KG1 (cell line): ENCODE data around the gene LUC7L2.
"Not testable (repeated sequence)": the region's sequence is repeated elsewhere in the genome, so short reads cannot be mapped to it uniquely, and the experiment has no call there.

ENCODE experiments used
- DNase-seq: peaks from one replicate; lab custom pipeline; 2025; lab: John Stamatoyannopoulos, UW

The LUC7L2 gene, protein sequence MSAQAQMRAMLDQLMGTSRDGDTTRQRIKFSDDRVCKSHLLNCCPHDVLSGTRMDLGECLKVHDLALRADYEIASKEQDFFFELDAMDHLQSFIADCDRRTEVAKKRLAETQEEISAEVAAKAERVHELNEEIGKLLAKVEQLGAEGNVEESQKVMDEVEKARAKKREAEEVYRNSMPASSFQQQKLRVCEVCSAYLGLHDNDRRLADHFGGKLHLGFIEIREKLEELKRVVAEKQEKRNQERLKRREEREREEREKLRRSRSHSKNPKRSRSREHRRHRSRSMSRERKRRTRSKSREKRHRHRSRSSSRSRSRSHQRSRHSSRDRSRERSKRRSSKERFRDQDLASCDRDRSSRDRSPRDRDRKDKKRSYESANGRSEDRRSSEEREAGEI

GRCh38 chr7:139359366-139360209, at the start of gene LUC7L2:
LUC7L2 (plus strand) TSS chr7:139359894; CDS start chr7:139360262, 368 bp downstream.
- DNase-seq = peak; percentile 85

GRCh38 chr7:139317939-139318505, 41.7 kb upstream of the LUC7L2 start:
- no peak for DNase-seq

- no peak for DNase-seq
Observed at GRCh38 chr7:139321071-139321745, 38.5 kb upstream of the LUC7L2 start.

- DNase-seq = not testable (repeated sequence)
Observed at GRCh38 chr7:139324709-139325108, 35.0 kb upstream of the LUC7L2 start.

DNA sequence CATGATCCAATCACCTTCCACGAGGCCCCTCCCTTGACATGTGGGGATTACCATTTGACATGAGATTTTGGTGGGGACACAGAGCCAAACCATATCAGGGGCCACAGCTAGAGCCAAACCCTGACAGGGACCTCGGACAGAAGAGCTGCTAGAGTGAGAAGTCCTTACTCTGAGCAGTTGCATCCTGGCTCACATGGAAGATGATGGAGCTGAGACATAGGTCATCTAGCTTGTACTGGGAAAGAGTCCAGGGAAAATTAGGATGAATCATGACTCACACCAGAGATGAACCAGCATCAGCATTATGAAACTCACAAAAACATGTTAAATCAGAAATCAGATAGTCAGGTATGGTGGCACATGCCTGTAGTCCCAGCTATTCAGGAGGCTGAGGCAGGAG, 31.3 kb upstream of the LUC7L2 start:
- DNase-seq = no peak

GRCh38 chr7:139329119-139329518, 30.6 kb upstream of the LUC7L2 start:
- no peak for DNase-seq

- DNase-seq = no peak
Observed at GRCh38 chr7:139330333-139331030, 29.2 kb upstream of the LUC7L2 start.

- no peak for DNase-seq
Observed at GRCh38 chr7:139332697-139333359, 26.9 kb upstream of the LUC7L2 start.

GRCh38 chr7:139333443-139333842, 26.3 kb upstream of the LUC7L2 start:
- DNase-seq = not testable (repeated sequence)

DNA sequence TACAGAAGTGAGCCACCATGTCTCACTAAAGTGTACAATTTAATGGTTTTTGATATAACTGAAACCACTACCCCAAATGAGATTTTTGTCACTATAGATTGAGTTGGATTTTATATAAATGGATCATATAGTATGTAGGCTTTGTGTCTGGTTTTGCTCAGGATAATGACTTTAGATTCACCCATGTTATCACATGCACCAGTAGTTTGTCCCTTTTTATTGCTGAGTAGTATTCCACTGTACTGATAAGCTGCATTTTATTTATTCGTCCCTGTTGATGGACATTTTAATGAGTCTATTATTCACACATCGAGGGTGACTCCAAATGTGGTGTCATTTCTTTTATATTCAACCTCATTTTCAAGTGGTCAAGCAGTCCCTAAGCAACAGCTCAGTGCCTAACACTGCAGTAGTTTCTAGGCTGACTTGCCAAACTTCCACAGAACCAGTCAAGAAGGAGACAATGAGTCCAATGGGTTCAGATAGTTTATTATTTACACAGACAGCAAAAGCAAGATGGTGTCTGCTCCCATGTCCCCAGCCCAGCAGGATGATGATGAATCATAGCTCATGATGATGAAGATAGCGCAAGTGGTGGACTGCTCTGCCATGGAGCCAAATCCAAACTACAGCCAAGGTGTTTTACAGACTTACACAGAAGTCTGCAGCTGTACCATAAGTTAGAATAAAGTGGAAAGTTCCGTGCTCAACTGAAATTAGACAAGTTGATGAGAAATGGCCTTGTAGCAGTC, 25.1 kb upstream of the LUC7L2 start:
- no peak for DNase-seq

GRCh38 chr7:139339025-139339424, 20.7 kb upstream of the LUC7L2 start:
- no peak for DNase-seq

DNA sequence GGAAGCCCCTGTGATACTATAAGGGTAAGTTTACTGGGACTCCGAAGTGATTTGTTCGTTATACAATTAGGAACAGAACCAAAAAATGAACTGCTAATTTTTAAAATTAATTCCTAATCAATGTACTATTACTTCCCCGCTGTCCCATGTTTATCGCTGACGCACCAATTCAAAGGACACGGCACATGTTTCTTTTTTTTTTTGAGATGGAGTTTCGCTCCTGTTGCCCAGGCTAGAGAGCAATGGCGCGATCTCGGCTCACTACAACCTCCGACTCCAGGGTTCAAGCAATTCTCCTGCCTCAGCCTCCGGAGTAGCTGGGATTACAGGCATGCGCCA, 20.0 kb upstream of the LUC7L2 start:
- no peak for DNase-seq

- DNase-seq = peak; percentile 86
Observed at GRCh38 chr7:139340037-139340807, 19.5 kb upstream of the LUC7L2 start.

- DNase-seq = no peak
Observed at GRCh38 chr7:139340808-139341057, 19.0 kb upstream of the LUC7L2 start.

DNA sequence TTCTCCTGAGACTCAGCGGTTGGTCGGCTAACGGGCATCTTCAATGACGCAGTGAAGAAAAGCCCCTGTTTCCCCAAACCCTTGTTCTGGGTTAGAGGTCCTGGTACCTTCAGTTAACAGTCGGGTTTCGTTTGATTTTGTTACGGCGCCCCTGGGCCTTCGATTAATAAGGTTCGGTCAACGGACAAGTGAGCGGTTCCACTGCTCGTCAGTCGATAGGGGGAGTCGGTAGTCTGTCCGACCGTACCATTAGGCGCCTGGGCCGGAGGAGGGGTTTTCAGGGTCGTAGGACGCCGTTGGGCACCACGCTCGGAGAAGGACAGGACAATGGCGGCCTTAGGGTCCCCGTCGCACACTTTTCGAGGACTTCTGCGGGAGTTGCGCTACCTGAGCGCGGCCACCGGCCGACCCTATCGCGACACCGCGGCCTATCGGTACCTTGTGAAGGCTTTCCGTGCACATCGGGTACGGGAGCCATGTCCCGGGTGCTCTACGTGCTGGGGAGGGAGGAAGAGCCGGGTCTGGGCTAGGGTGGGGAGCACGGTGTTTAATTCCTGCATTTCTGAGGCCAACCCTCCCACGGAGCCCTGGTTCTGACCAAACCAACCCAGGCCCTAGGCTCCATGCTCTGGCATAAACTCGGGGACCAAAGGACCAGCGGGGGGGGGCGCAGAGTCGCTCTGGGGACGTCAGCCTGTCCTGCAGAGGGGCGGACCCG, 18.5 kb upstream of the LUC7L2 start, which contains the start of gene FMC1:
TSS of gene FMC1 (plus strand) at position 280 of the 718 bp plus-strand sequence. CDS start at position 328, 48 bp downstream.
- DNase-seq = peak; percentile 36

GRCh38 chr7:139341776-139342226, 17.9 kb upstream of the LUC7L2 start:
- DNase-seq = no peak

DNA sequence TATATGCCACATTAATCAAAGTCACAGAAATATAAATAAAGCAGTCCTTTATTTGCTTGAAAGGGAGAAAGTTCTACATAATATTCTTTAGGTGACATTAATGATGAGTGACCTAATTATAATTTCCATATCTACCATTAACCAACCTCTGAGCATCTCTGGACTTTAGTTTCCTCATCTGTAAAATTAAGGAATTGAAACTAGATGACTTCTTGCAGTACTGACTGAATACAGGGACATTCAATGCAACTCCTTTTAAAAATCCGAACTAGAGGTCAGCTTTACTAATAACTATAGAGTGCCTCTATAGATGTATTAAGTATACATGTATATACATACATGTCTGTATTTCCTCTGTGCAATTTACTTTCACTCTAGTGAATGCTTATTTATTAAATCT, 14.7 kb upstream of the LUC7L2 start:
- DNase-seq = no peak

- DNase-seq = no peak
Observed at GRCh38 chr7:139351027-139351426, 8.7 kb upstream of the LUC7L2 start.

DNA sequence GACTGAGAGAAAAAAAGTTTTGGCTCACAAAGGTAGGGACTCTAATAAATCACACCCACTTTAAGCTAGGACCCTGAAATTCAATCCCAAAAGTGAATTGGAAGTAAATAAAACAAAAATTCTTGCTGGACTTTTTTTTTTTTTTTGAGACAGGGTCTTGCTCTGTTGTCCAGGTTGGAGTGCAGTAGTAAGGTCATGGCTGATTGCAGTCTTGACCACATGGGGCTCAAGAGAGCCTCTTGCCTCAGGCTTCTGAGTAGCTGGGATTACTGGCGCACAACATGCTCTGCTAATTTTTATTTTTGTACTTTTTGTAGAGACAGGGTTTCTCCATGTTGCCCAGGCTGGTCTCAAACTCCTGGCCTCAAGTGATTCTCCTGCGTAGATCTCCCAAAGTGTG, 5.0 kb upstream of the LUC7L2 start:
- DNase-seq = no peak
